Spinal cord (tissue), 10 donors: Measurements from ENCODE around the gene HNRNPDL. TPM values are rescaled to one million over a fixed set of nuclear protein-coding genes. Genes with fewer than 3 reads are reported as not detected.

Source experiments
- DNase-seq, 6 donors: peaks; one replicate each; pipeline versions ENCODE4 v3.0.0 to v3.0.0-alpha.2; 2013 to 2015; ENCODE audit warnings: low spot score in 6 of 6, low read depth in 4 of 6
- H3K27ac ChIP-seq: one replicate; pipeline ENCODE4 v1.5.1; 2013; ENCODE audit warnings: low read depth, low read length, control low read depth
- H3K27me3 ChIP-seq: one replicate; pipeline ENCODE4 v1.6.1; 2013; ENCODE audit warnings: low read length; ENCODE audit not compliant: control insufficient read depth, insufficient read depth
- H3K36me3 ChIP-seq: one replicate; pipeline ENCODE4 v1.6.1; 2013; ENCODE audit warnings: low read length; ENCODE audit not compliant: control insufficient read depth, insufficient read depth
- H3K4me1 ChIP-seq: one replicate; pipeline ENCODE4 v1.6.1; 2013; ENCODE audit warnings: low read length; ENCODE audit not compliant: control insufficient read depth, insufficient read depth
- H3K4me3 ChIP-seq: one replicate; pipeline ENCODE4 v1.5.1; 2013; ENCODE audit warnings: low read depth, low read length, control low read depth
- H3K9me3 ChIP-seq: one replicate; pipeline ENCODE4 v1.6.1; 2013; ENCODE audit warnings: low read length; ENCODE audit not compliant: control insufficient read depth, insufficient read depth
- WGBS: methylation state at CpG from one replicate; pipeline ENCODE4 v1.1.5; 2013; ENCODE audit warnings: missing lambda C conversion rate; ENCODE audit not compliant: insufficient coverage; 5-methylcytosine and 5-hydroxymethylcytosine counted together
- polyA plus RNA-seq, 2 donors: library from polyadenylated mRNA; unstranded; fragments of 120-200 nt; gene quantifications; one replicate each; pipeline ENCODE4 v1.2.1, GENCODE V29; 2013; ENCODE audit not compliant: insufficient read length in 2 of 2
- total RNA-seq, 2 donors: library from RNA; depleted of rRNA in 1 of 2; stranded (reverse); fragments of 120-200 nt in 1 of 2; fragments of >200 nt in 1 of 2; gene quantifications; one replicate each; pipeline versions ENCODE4 v1.2.3 to v1.2.4, GENCODE V29; 2013 to 2014
- donor health status: healthy.

The HNRNPDL gene
- total and polyA plus RNA-seq, 4 donors, result 178 to 528 (median 397) TPM

GRCh38 chr4:82436130-82436529 lies 5.9 kb upstream of the HNRNPDL start:
- H3K27me3 ChIP-seq, result no peaks in the 10 kb centered on the region
- H3K9me3 ChIP-seq, result no peaks in the 10 kb centered on the region
- no peak for DNase-seq
- H3K4me1 ChIP-seq, result peaks cover 13% of the 10 kb centered on the region
- H3K36me3 ChIP-seq, result peaks cover 6% of the 10 kb centered on the region
- no peak overlapping the region for H3K27ac ChIP-seq
- H3K4me3 ChIP-seq, result no peak overlapping the region
- 100% methylated on average over 3 of the region's 5 CpGs for WGBS

GRCh38 chr4:82434949-82435348 lies 4.7 kb upstream of the HNRNPDL start:
- Histone ChIP-seq H3K27ac (no peak overlapping the region), H3K4me1 (peaks cover 16% of the 10 kb centered on the region), H3K27me3 (no peaks in the 10 kb centered on the region), H3K36me3 (peaks cover 6% of the 10 kb centered on the region), H3K9me3 (no peaks in the 10 kb centered on the region), H3K4me3 (no peak overlapping the region)
- DNase-seq, result no peak
- WGBS, result 100% methylated on average over 1 of the region's 7 CpGs

GRCh38 chr4:82433791-82434190 lies 3.5 kb upstream of the HNRNPDL start:
- no peak overlapping the region for H3K27ac ChIP-seq
- no peak overlapping the region for H3K4me3 ChIP-seq
- DNase-seq, result no peak
- no peaks in the 10 kb centered on the region for H3K27me3 ChIP-seq
- no CpG with 5 or more reads among the region's 2 CpGs for WGBS
- peaks cover 6% of the 10 kb centered on the region for H3K36me3 ChIP-seq
- H3K4me1 ChIP-seq, result peaks cover 16% of the 10 kb centered on the region
- H3K9me3 ChIP-seq, result no peaks in the 10 kb centered on the region

GRCh38 chr4:82432596-82432995 lies 2.3 kb upstream of the HNRNPDL start:
- Histone ChIP-seq H3K27me3 (no peaks in the 10 kb centered on the region), H3K27ac (no peak overlapping the region), H3K4me3 (no peak overlapping the region), H3K9me3 (no peaks in the 10 kb centered on the region), H3K4me1 (peaks cover 16% of the 10 kb centered on the region), H3K36me3 (peaks cover 6% of the 10 kb centered on the region)
- DNase-seq, result no peak
- 93% methylated on average over 9 of the region's 18 CpGs for WGBS

- DNase-seq, result no peak
- H3K9me3 ChIP-seq, result no peaks in the 10 kb centered on the region
- H3K27ac ChIP-seq, result no peak overlapping the region
- peaks cover 19% of the 10 kb centered on the region for H3K4me1 ChIP-seq
- peaks cover 9% of the 10 kb centered on the region for H3K36me3 ChIP-seq
- 80% methylated on average over 3 of the region's 4 CpGs for WGBS
- H3K27me3 ChIP-seq, result no peaks in the 10 kb centered on the region
- H3K4me3 ChIP-seq, result peak overlapping the region; percentile 98
These were observed 1.6 kb upstream of the HNRNPDL start for GRCh38 chr4:82431831-82432230.

GRCh38 chr4:82430964-82431745 lies 893 bp upstream of the HNRNPDL start:
- H3K36me3 ChIP-seq, result peaks cover 10% of the 10 kb centered on the region
- peak overlapping the region; percentile 99 for H3K27ac ChIP-seq
- no peaks in the 10 kb centered on the region for H3K9me3 ChIP-seq
- DNase-seq, result peak; percentile 9 to 80 (median 11)
- H3K27me3 ChIP-seq, result no peaks in the 10 kb centered on the region
- peaks cover 20% of the 10 kb centered on the region for H3K4me1 ChIP-seq
- WGBS, result 1% methylated on average over 28 of the region's 33 CpGs
- peak overlapping the region; percentile 98 for H3K4me3 ChIP-seq

GRCh38 chr4:82429728-82430192 lies 502 bp downstream of the HNRNPDL start:
- DNase-seq, result peak in 2 of 6 donors; percentile 31 to 47
- peak overlapping the region; percentile 99 for H3K27ac ChIP-seq
- peaks cover 16% of the 10 kb centered on the region for H3K36me3 ChIP-seq
- H3K9me3 ChIP-seq, result no peaks in the 10 kb centered on the region
- H3K4me3 ChIP-seq, result peak overlapping the region; percentile 98
- no peaks in the 10 kb centered on the region for H3K27me3 ChIP-seq
- H3K4me1 ChIP-seq, result peaks cover 20% of the 10 kb centered on the region
- WGBS, result 0% methylated on average over 58 of the region's 58 CpGs

GRCh38 chr4:82428969-82429727 lies 1.1 kb downstream of the HNRNPDL start:
- Histone ChIP-seq H3K27me3 (no peaks in the 10 kb centered on the region), H3K4me3 (peak overlapping the region; percentile 98), H3K36me3 (peaks cover 16% of the 10 kb centered on the region), H3K27ac (peak overlapping the region; percentile 99), H3K4me1 (peaks cover 20% of the 10 kb centered on the region), H3K9me3 (no peaks in the 10 kb centered on the region)
- 0% methylated on average over 78 of the region's 83 CpGs for WGBS
- DNase-seq, result peak; percentile 85 to 99 (median 92)

GRCh38 chr4:82428526-82428968 lies 1.7 kb downstream of the HNRNPDL start:
- Histone ChIP-seq H3K4me3 (peak overlapping the region; percentile 98), H3K36me3 (peaks cover 18% of the 10 kb centered on the region), H3K9me3 (no peaks in the 10 kb centered on the region), H3K27me3 (no peaks in the 10 kb centered on the region), H3K4me1 (peaks cover 20% of the 10 kb centered on the region), H3K27ac (peak overlapping the region; percentile 25)
- peak in 1 of 6 donors; percentile 12 for DNase-seq
- WGBS, result 0% methylated on average over 14 of the region's 14 CpGs
